IMR-90 (cell line): Measurements from ENCODE around the gene GBF1. TPM values are rescaled to one million over a fixed set of nuclear protein-coding genes. Genes with fewer than 3 reads are reported as not detected.

Experiments used
- ATAC-seq: fragments of 200-7000 bp; cut with Tn5 transposase; 2 replicates; pipeline ENCODE4 v1.9.1; 2020; ENCODE audit warnings: low read depth, mild to moderate bottlenecking, moderate library complexity
- BruUV-seq: library from RNA; stranded (reverse); fragments of 400-500 nt; replicated peaks from 2 replicates; lab custom pipeline; 2021; lab: Mats Ljungman, UMichigan
- CTCF ChIA-PET: fragments of 300-600 bp; formaldehyde crosslinking; extraction: SDS; loops from one replicate; lab custom pipeline; 2021; ENCODE audit warnings: antibody characterized with exemption; lab: Yijun Ruan, JAX
- POLR2A ChIA-PET: fragments of 300-600 bp; sonication (Branson Sonifier 250); formaldehyde crosslinking; loops from one replicate; lab custom pipeline; 2022; ENCODE audit warnings: antibody characterized with exemption; ENCODE audit not compliant: unreplicated experiment; lab: Charles Lee
- DNase-seq: peaks from one replicate; pipeline ENCODE4 v3.0.0; 2013
- H2AFZ ChIP-seq: replicated peaks from 2 replicates; pipeline ENCODE3; 2013; ENCODE audit warnings: low read length, mild to moderate bottlenecking; ENCODE audit not compliant: poor library complexity
- H2AK5ac ChIP-seq: 2 replicates; pipeline ENCODE4 v1.6.1; 2013; ENCODE audit warnings: low read depth, low read length, inconsistent platforms
- H2AK9ac ChIP-seq: replicated peaks from 2 replicates; pipeline ENCODE3; 2013; ENCODE audit warnings: mild to moderate bottlenecking, low read depth, low read length, moderate library complexity; ENCODE audit not compliant: poor library complexity
- H2BK120ac ChIP-seq: 2 replicates; pipeline ENCODE4 v1.6.1; 2013; ENCODE audit warnings: low read depth, low read length, inconsistent platforms
- H2BK15ac ChIP-seq: 3 replicates; pipeline ENCODE4 v1.6.1; 2013; ENCODE audit warnings: low read depth, low read length, inconsistent platforms
- H2BK20ac ChIP-seq: 2 replicates; pipeline ENCODE4 v1.6.1; 2013; ENCODE audit warnings: low read depth, mild to moderate bottlenecking, inconsistent platforms, low read length, moderate library complexity
- H2BK5ac ChIP-seq: 2 replicates; pipeline ENCODE4 v1.6.1; 2013; ENCODE audit warnings: mild to moderate bottlenecking, low read depth, low read length, inconsistent platforms; ENCODE audit not compliant: poor library complexity, severe bottlenecking
- H3K14ac ChIP-seq: replicated peaks from 2 replicates; pipeline ENCODE4 v1.6.1; 2013; ENCODE audit warnings: low read depth, low read length, inconsistent platforms
- H3K18ac ChIP-seq: 2 replicates; pipeline ENCODE4 v1.6.1; 2013; ENCODE audit warnings: low read depth, low read length, control low read depth
- H3K23ac ChIP-seq: 2 replicates; pipeline ENCODE4 v1.6.1; 2013; ENCODE audit warnings: low read depth, low read length, inconsistent platforms
- H3K27ac ChIP-seq: 2 replicates; pipeline ENCODE4 v1.5.1; 2013; ENCODE audit warnings: mild to moderate bottlenecking, control low read depth, low read length; ENCODE audit not compliant: insufficient read depth
- H3K27me3 ChIP-seq: 2 replicates; pipeline ENCODE4 v1.6.1; 2013; ENCODE audit warnings: low read length; ENCODE audit not compliant: control insufficient read depth, insufficient read depth
- H3K36me3 ChIP-seq: 2 replicates; pipeline ENCODE4 v1.6.1; 2013; ENCODE audit warnings: low read length, mixed read lengths; ENCODE audit not compliant: control insufficient read depth, insufficient read depth
- H3K4ac ChIP-seq: 2 replicates; pipeline ENCODE4 v1.6.1; 2013; ENCODE audit warnings: low read depth, low read length, inconsistent platforms
- H3K4me1 ChIP-seq: 2 replicates; pipeline ENCODE4 v1.6.1; 2013; ENCODE audit warnings: low read length, mixed read lengths; ENCODE audit not compliant: control insufficient read depth, insufficient read depth
- H3K4me2 ChIP-seq: 2 replicates; pipeline ENCODE4 v1.6.1; 2013; ENCODE audit warnings: low read depth, mild to moderate bottlenecking, control low read depth, low read length, moderate library complexity
- H3K4me3 ChIP-seq: 2 replicates; pipeline ENCODE4 v1.5.1; 2013; ENCODE audit warnings: low read depth, mild to moderate bottlenecking, control low read depth, low read length, moderate library complexity; ENCODE audit not compliant: insufficient read depth
- H3K56ac ChIP-seq: 2 replicates; pipeline ENCODE4 v1.6.1; 2013; ENCODE audit warnings: low read length, inconsistent platforms; ENCODE audit not compliant: insufficient read depth; ENCODE audit errors: extremely low read depth
- H3K79me1 ChIP-seq, 2 experiments: 2 replicates each; pipeline ENCODE4 v1.6.1; 2013; ENCODE audit warnings: low read length in 2 of 2, inconsistent platforms in 1 of 2, low read depth in 1 of 2
- H3K9ac ChIP-seq: 2 replicates; pipeline ENCODE4 v1.6.1; 2013; ENCODE audit warnings: low read depth, low read length, control low read depth
- H3K9me1 ChIP-seq: 2 replicates; pipeline ENCODE4 v1.6.1; 2013; ENCODE audit warnings: low read length, inconsistent platforms; ENCODE audit not compliant: insufficient read depth
- H3K9me3 ChIP-seq: 2 replicates; pipeline ENCODE4 v1.6.1; 2013; ENCODE audit warnings: low read length; ENCODE audit not compliant: control insufficient read depth, insufficient read depth
- H4K20me1 ChIP-seq: 2 replicates; pipeline ENCODE4 v1.6.1; 2013; ENCODE audit warnings: low read length, inconsistent platforms; ENCODE audit not compliant: insufficient read depth
- H4K5ac ChIP-seq: 2 replicates; pipeline ENCODE4 v1.6.1; 2013; ENCODE audit warnings: mild to moderate bottlenecking, low read depth, low read length, control low read depth
- H4K8ac ChIP-seq, 2 experiments: 2 replicates each; pipeline ENCODE4 v1.6.1; 2013; ENCODE audit warnings: low read depth in 2 of 2, low read length in 2 of 2, control low read depth in 1 of 2, inconsistent platforms in 1 of 2
- H4K91ac ChIP-seq: 2 replicates; pipeline ENCODE4 v1.6.1; 2013; ENCODE audit warnings: low read depth, low read length, inconsistent platforms; ENCODE audit not compliant: insufficient read depth
- CHD1 ChIP-seq: IDR thresholded peaks from 2 replicates; pipeline ENCODE4 v1.6.1; 2012; ENCODE audit warnings: low read depth, low read length, improper control_type of control experiment
- FOS ChIP-seq: fragments of 150-350 bp; IDR thresholded peaks from 2 replicates; pipeline ENCODE4 v1.6.1; 2016; ENCODE audit warnings: low read depth, low read length
- MAFK ChIP-seq: IDR thresholded peaks from 2 replicates; pipeline ENCODE4 v1.6.1; 2012; ENCODE audit warnings: low read depth, low read length, improper control_type of control experiment
- MXI1 ChIP-seq: IDR thresholded peaks from 2 replicates; pipeline ENCODE4 v1.6.1; 2012; ENCODE audit warnings: low read depth, mild to moderate bottlenecking, low read length, moderate library complexity, borderline replicate concordance
- WGBS, 2 experiments: methylation state at CpG; one replicate each; pipeline versions ENCODE4 v1.1.5 to v1.1.7; 2013; ENCODE audit warnings: missing lambda C conversion rate in 2 of 2; ENCODE audit not compliant: insufficient read length in 1 of 2; ENCODE audit errors: extremely low coverage in 2 of 2; 5-methylcytosine and 5-hydroxymethylcytosine counted together
- dilution Hi-C: fragments of 300-500 bp; cut with HindIII; formaldehyde crosslinking; loops from one replicate; pipeline ENCODE4 v1.14.3; 2018; ENCODE audit warnings: low sequenced_read_pairs; ENCODE audit not compliant: unreplicated experiment
- in situ Hi-C: fragments of 300-500 bp; cut with MboI; formaldehyde crosslinking; loops from 3 replicates; pipeline ENCODE4 v1.14.3; 2019; ENCODE audit warnings: low sequenced_read_pairs, inconsistent platforms, mixed read lengths
- intact Hi-C: fragments of 100-400 bp; cut with micrococcal nuclease; formaldehyde crosslinking; loops from 2 replicates; pipeline ENCODE4 v1.10.0; 2022
- polyA plus RNA-seq, 3 experiments: library from polyadenylated mRNA; depleted of rRNA; stranded (reverse); fragments of >200 nt; gene quantifications; 2 replicates each; pipeline ENCODE4 v1.2.3, GENCODE V29; 2012; ENCODE audit warnings: low replicate concordance in 1 of 3
- total RNA-seq: library from RNA; depleted of rRNA; stranded (reverse); fragments of >200 nt; gene quantifications from 2 replicates; pipeline ENCODE4 v1.2.3, GENCODE V29; 2012
- TF ChIP-seq, protein P1 (sequence below): fragments of 150-350 bp; IDR thresholded peaks from 2 replicates; pipeline ENCODE4 v1.6.1; 2017; ENCODE audit warnings: mild to moderate bottlenecking, antibody characterized with exemption, low read length, low read depth
- TF ChIP-seq, protein P2 (sequence below): conservative IDR thresholded peaks from 2 replicates; pipeline ENCODE4 v1.5.1; 2012; ENCODE audit warnings: mild to moderate bottlenecking, low read depth, low read length, improper control_type of control experiment

Gene GBF1
- total and polyA plus RNA-seq, 2 of the 4 experiments (the other 2 are of a cell fraction) = 38.7 to 40.1 TPM

DNA sequence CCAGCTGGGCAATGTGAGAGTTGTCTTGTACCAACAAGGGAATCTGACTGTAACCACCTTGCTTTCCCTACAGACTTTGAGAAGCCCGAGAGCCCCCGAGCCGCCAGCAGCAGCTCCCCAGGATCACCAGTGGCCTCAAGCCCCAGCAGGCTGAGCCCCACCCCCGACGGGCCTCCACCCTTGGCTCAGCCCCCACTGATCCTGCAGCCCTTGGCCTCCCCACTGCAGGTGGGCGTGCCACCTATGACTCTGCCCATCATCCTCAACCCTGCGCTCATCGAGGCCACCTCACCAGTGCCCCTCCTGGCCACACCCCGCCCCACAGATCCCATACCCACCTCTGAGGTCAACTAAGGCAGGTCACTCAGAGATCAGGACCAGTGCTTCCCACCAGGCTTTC is 136.7 kb downstream of the GBF1 start:
- H4K5ac ChIP-seq = no peak overlapping the region
- H3K14ac ChIP-seq = no peak overlapping the region
- no peak overlapping the region for H4K8ac ChIP-seq
- no peak overlapping the region for H3K18ac ChIP-seq
- H4K91ac ChIP-seq = no peak overlapping the region
- ChIA-PET CTCF (interaction anchor here (0.6 kb wide), 1 partner anchor 193 kb away, joined by 4 read pairs; no protein-coding TSS in a partner anchor), POLR2A (no interaction called here)
- in situ Hi-C loops (no loop called here), dilution Hi-C loops (no loop called here), intact Hi-C loops (no loop called here)
- no peak for ATAC-seq
- no peak overlapping the region for H2BK120ac ChIP-seq
- H3K4ac ChIP-seq = no peak overlapping the region
- H2BK15ac ChIP-seq = no peak overlapping the region
- no peak overlapping the region for H2AK5ac ChIP-seq
- H3K9me1 ChIP-seq = no peaks in the 10 kb centered on the region
- no peaks in the 10 kb centered on the region; a peak in 1 of 4 replicates for H3K79me1 ChIP-seq
- H3K4me2 ChIP-seq = no peak overlapping the region
- TF ChIP-seq, protein P1, sequence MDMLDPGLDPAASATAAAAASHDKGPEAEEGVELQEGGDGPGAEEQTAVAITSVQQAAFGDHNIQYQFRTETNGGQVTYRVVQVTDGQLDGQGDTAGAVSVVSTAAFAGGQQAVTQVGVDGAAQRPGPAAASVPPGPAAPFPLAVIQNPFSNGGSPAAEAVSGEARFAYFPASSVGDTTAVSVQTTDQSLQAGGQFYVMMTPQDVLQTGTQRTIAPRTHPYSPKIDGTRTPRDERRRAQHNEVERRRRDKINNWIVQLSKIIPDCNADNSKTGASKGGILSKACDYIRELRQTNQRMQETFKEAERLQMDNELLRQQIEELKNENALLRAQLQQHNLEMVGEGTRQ = no peak
- TF ChIP-seq MXI1 (no peak), FOS (no peak), MAFK (no peak), CHD1 (no peak)
- TF ChIP-seq, protein P2, sequence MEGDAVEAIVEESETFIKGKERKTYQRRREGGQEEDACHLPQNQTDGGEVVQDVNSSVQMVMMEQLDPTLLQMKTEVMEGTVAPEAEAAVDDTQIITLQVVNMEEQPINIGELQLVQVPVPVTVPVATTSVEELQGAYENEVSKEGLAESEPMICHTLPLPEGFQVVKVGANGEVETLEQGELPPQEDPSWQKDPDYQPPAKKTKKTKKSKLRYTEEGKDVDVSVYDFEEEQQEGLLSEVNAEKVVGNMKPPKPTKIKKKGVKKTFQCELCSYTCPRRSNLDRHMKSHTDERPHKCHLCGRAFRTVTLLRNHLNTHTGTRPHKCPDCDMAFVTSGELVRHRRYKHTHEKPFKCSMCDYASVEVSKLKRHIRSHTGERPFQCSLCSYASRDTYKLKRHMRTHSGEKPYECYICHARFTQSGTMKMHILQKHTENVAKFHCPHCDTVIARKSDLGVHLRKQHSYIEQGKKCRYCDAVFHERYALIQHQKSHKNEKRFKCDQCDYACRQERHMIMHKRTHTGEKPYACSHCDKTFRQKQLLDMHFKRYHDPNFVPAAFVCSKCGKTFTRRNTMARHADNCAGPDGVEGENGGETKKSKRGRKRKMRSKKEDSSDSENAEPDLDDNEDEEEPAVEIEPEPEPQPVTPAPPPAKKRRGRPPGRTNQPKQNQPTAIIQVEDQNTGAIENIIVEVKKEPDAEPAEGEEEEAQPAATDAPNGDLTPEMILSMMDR = no peak
- H3K4me1 ChIP-seq = peaks cover 3% of the 10 kb centered on the region; the same call in 1 of the 2 replicates
- peaks cover 4% of the 10 kb centered on the region; the same call in 1 of the 2 replicates for H4K20me1 ChIP-seq
- no peak overlapping the region for H3K23ac ChIP-seq
- H3K9me3 ChIP-seq = no peaks in the 10 kb centered on the region
- H3K9ac ChIP-seq = no peak overlapping the region
- H3K4me3 ChIP-seq = no peak overlapping the region
- H2BK5ac ChIP-seq = no peak overlapping the region
- H3K56ac ChIP-seq = no peak overlapping the region
- BruUV-seq = no TSS peak
- H2AK9ac ChIP-seq = no peak overlapping the region
- H2AFZ ChIP-seq = no peak overlapping the region
- no peak overlapping the region for H3K27ac ChIP-seq
- H3K27me3 ChIP-seq = no peaks in the 10 kb centered on the region
- peaks cover 47% of the 10 kb centered on the region for H3K36me3 ChIP-seq
- no peak overlapping the region for H2BK20ac ChIP-seq
- 94% methylated on average over 9 of the region's 9 CpGs; no CpG with 5 or more reads in 1 of the 2 experiments for WGBS, 2 experiments
- DNase-seq = no peak
